HG03432 (cell line): Measurements from ENCODE around the gene COPZ1.

Experiments used
- ATAC-seq: cut with Tn5 transposase; IDR thresholded peaks from one replicate; pipeline ENCODE4 v1.9.1; 2021; ENCODE audit warnings: mild to moderate bottlenecking, moderate library complexity; ENCODE audit not compliant: unreplicated experiment

The COPZ1 gene

GRCh38 chr12:54374562-54375258, 49.8 kb downstream of the COPZ1 start:
- ATAC-seq, result no peak

GRCh38 chr12:54375259-54375579, 50.3 kb downstream of the COPZ1 start:
- no peak for ATAC-seq

GRCh38 chr12:54376596-54376995, 51.7 kb downstream of the COPZ1 start:
- no peak for ATAC-seq

- ATAC-seq, result no peak
Measured at GRCh38 chr12:54377007-54377406, 52.1 kb downstream of the COPZ1 start.

- ATAC-seq, result no peak
Measured at GRCh38 chr12:54377797-54378515, 53.0 kb downstream of the COPZ1 start.

- ATAC-seq, result no peak
Measured at GRCh38 chr12:54378796-54379397, 54.0 kb downstream of the COPZ1 start.

- ATAC-seq, result peak; percentile 87
Measured at GRCh38 chr12:54379398-54380201, 54.7 kb downstream of the COPZ1 start.

- no peak for ATAC-seq
Measured at GRCh38 chr12:54381136-54381535, 56.2 kb downstream of the COPZ1 start.

- no peak for ATAC-seq
Measured at GRCh38 chr12:54383041-54383609, 58.2 kb downstream of the COPZ1 start.

GRCh38 chr12:54384591-54385041, 59.7 kb downstream of the COPZ1 start, which contains the start of gene ZNF385A:
ZNF385A (minus strand) TSS chr12:54384733; CDS start chr12:54384514, 219 bp downstream.
- ATAC-seq, result peak; percentile 45

- peak; percentile 58 for ATAC-seq
Measured at GRCh38 chr12:54385251-54385914, 60.5 kb downstream of the COPZ1 start.

GRCh38 chr12:54386403-54387113, 61.6 kb downstream of the COPZ1 start:
- ATAC-seq, result no peak

GRCh38 chr12:54387114-54387467, 62.2 kb downstream of the COPZ1 start:
- ATAC-seq, result no peak

- ATAC-seq, result no peak
Measured at GRCh38 chr12:54388237-54389133, 63.6 kb downstream of the COPZ1 start.

- ATAC-seq, result no peak
Measured at GRCh38 chr12:54389134-54389508, 64.2 kb downstream of the COPZ1 start.

GRCh38 chr12:54389607-54390175, 64.8 kb downstream of the COPZ1 start:
- ATAC-seq, result no peak

GRCh38 chr12:54390176-54390667, 65.3 kb downstream of the COPZ1 start:
- ATAC-seq, result no peak
